Tibial nerve (tissue), 4 donors: ENCODE results near the gene ST7L.

Experiments
- EP300 ChIP-seq, 2 donors: sonication (generic); formaldehyde crosslinking; IDR thresholded peaks; one replicate each; pipeline ENCODE4 v1.6.1; 2017; ENCODE audit warnings: antibody characterized with exemption in 2 of 2, mild to moderate bottlenecking in 1 of 2
- POLR2A ChIP-seq, 2 donors: fragments of 450-650 bp; IDR thresholded peaks; one replicate each; pipeline ENCODE4 v1.6.1; 2017; ENCODE audit warnings: antibody characterized with exemption in 2 of 2, mild to moderate bottlenecking in 2 of 2, moderate library complexity in 2 of 2
- TF ChIP-seq, protein P1 (sequence below), 5 experiments: fragments of 200-600 bp in 3 of 5; fragments of 450-650 bp in 2 of 5; sonication (generic) in 3 of 5; IDR thresholded peaks; one replicate each; pipeline ENCODE4 v1.5.1; 2016 to 2019; ENCODE audit warnings: antibody characterized with exemption in 5 of 5, mild to moderate bottlenecking in 3 of 5, moderate library complexity in 2 of 5

DNA sequence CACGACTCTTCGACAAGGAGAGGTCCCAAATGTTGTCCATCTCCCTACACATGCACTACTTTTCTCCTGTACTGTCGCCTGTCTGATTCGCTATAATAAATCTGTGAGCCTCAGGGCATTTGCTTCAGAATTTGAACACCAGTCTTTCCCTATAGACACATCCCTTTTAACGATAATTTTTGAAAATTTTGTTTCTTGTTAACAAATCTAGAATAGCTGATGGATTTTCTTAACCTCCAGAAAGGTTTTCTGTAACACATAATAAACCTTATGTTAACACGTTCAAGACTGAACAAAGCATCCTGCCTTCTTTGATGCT lies 1.4 kb upstream of the ST7L start:
- no peak for TF ChIP-seq POLR2A (IDR thresholded peaks at IDR 0.05)
- TF ChIP-seq, protein P1, sequence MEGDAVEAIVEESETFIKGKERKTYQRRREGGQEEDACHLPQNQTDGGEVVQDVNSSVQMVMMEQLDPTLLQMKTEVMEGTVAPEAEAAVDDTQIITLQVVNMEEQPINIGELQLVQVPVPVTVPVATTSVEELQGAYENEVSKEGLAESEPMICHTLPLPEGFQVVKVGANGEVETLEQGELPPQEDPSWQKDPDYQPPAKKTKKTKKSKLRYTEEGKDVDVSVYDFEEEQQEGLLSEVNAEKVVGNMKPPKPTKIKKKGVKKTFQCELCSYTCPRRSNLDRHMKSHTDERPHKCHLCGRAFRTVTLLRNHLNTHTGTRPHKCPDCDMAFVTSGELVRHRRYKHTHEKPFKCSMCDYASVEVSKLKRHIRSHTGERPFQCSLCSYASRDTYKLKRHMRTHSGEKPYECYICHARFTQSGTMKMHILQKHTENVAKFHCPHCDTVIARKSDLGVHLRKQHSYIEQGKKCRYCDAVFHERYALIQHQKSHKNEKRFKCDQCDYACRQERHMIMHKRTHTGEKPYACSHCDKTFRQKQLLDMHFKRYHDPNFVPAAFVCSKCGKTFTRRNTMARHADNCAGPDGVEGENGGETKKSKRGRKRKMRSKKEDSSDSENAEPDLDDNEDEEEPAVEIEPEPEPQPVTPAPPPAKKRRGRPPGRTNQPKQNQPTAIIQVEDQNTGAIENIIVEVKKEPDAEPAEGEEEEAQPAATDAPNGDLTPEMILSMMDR (IDR thresholded peaks at IDR 0.05), result no peak
- no peak for TF ChIP-seq EP300 (IDR thresholded peaks at IDR 0.05)
